A549 (cell line): ENCODE results near the gene TTC12. TPM values are rescaled to one million over a fixed set of nuclear protein-coding genes. Genes with fewer than 3 reads are reported as not detected.

Experiments
- ATAC-seq, 2 experiments: fragments of 200-7000 bp in 1 of 2; fragments of >200 bp in 1 of 2; cut with Nextera tagmentation in 1 of 2; cut with Tn5 transposase in 1 of 2; 3 replicates each; pipeline versions ENCODE4 v1.8.0 to v1.9.1; 2018 to 2020; ENCODE audit warnings: mild to moderate bottlenecking in 1 of 2, moderate library complexity in 1 of 2
- CTCF ChIA-PET: fragments of 300-600 bp; sonication (Branson Sonifier 250); formaldehyde crosslinking; extraction: SDS; loops from one replicate; lab custom pipeline; 2021; ENCODE audit warnings: antibody characterized with exemption, inconsistent platforms; lab: Yijun Ruan, JAX
- POLR2A ChIA-PET: fragments of 350-600 bp; formaldehyde crosslinking; extraction: SDS; loops from one replicate; lab custom pipeline; 2021; ENCODE audit warnings: antibody characterized with exemption, inconsistent platforms; lab: Yijun Ruan, JAX
- DNase-seq, 2 experiments: peaks; one replicate each; pipeline versions ENCODE4 v3.0.0 to v3.0.0-alpha.2; 2011 to 2016; ENCODE audit warnings: low read depth in 1 of 2, low spot score in 1 of 2
- FAIRE-seq: peaks from 2 replicates; lab custom pipeline; 2011; peaks lifted over from hg19 to GRCh38; lab: Jason Lieb, UNC
- H3K27ac ChIP-seq, 2 experiments: fragments of >200 bp; sonication (Bioruptor Twin); formaldehyde crosslinking; 3 replicates each; pipeline ENCODE4 v1.5.1; 2016 to 2017
- H3K4me1 ChIP-seq: fragments of >200 bp; sonication (Bioruptor Twin); formaldehyde crosslinking; 3 replicates; pipeline ENCODE4 v1.6.1; 2016
- H3K4me2 ChIP-seq: fragments of >200 bp; sonication (Bioruptor Twin); formaldehyde crosslinking; 3 replicates; pipeline ENCODE4 v1.6.1; 2016
- H3K4me3 ChIP-seq: fragments of >200 bp; sonication (Bioruptor Twin); formaldehyde crosslinking; 3 replicates; pipeline ENCODE4 v1.5.1; 2016
- H3K9me3 ChIP-seq: fragments of >200 bp; sonication (Bioruptor Twin); formaldehyde crosslinking; 3 replicates; pipeline ENCODE4 v1.6.1; 2016
- BHLHE40 ChIP-seq: IDR thresholded peaks from 2 replicates; pipeline ENCODE4 v1.6.1; 2012; ENCODE audit warnings: low read depth, low read length, inconsistent platforms
- CBX2 ChIP-seq: fragments of 200-600 bp; sonication (generic); IDR thresholded peaks from 2 replicates; pipeline ENCODE4 v1.6.1; 2016; ENCODE audit warnings: low read depth, mild to moderate bottlenecking, borderline replicate concordance
- CEBPB ChIP-seq, 2 experiments: fragments of >200 bp in 1 of 2; sonication (Bioruptor Twin) in 1 of 2; formaldehyde crosslinking in 1 of 2; IDR thresholded peaks; 2 replicates each; pipeline ENCODE4 v1.6.1; 2012 to 2016
- CHD2 ChIP-seq: fragments of 150-350 bp; IDR thresholded peaks from 2 replicates; pipeline ENCODE4 v1.6.1; 2014; ENCODE audit warnings: low read length; ENCODE audit not compliant: partially characterized antibody
- CHD4 ChIP-seq: fragments of 200-600 bp; sonication (generic); IDR thresholded peaks from 2 replicates; pipeline ENCODE4 v1.6.1; 2016; ENCODE audit warnings: antibody characterized with exemption, mild to moderate bottlenecking, borderline replicate concordance
- EHF ChIP-seq: fragments of 250-450 bp; sonication (Bioruptor Pico); IDR thresholded peaks from 2 replicates; pipeline ENCODE4 v1.5.0; 2020; ENCODE audit warnings: mild to moderate bottlenecking
- EHMT2 ChIP-seq: fragments of 200-600 bp; sonication (generic); IDR thresholded peaks from 2 replicates; pipeline ENCODE4 v1.6.1; 2016; ENCODE audit warnings: antibody characterized with exemption, low read depth, mild to moderate bottlenecking, moderate library complexity
- EP300 ChIP-seq, 2 experiments: fragments of >200 bp; sonication (Bioruptor Twin); formaldehyde crosslinking; IDR thresholded peaks; 2 replicates in 1 of 2; 3 replicates in 1 of 2; pipeline ENCODE4 v1.6.1; 2016 to 2017
- FOSL2 ChIP-seq, 2 experiments: fragments of 450-650 bp in 1 of 2; fragments of >200 bp in 1 of 2; sonication (Bioruptor Twin) in 1 of 2; formaldehyde crosslinking; IDR thresholded peaks; 2 replicates each; pipeline versions ENCODE4 v1.5.0 to v1.6.1; 2016 to 2020; ENCODE audit warnings: mild to moderate bottlenecking in 1 of 2, moderate library complexity in 1 of 2
- GATA3 ChIP-seq: IDR thresholded peaks from 2 replicates; pipeline ENCODE4 v1.6.1; 2012; ENCODE audit warnings: borderline replicate concordance
- HDAC2 ChIP-seq: fragments of 200-600 bp; sonication (generic); IDR thresholded peaks from 2 replicates; pipeline ENCODE4 v1.6.1; 2016
- HOXB5 ChIP-seq: fragments of 250-450 bp; sonication (Bioruptor Pico); IDR thresholded peaks from 2 replicates; pipeline ENCODE4 v1.5.0; 2020; ENCODE audit warnings: mild to moderate bottlenecking, moderate library complexity
- JUN ChIP-seq, 2 experiments: fragments of >200 bp; sonication (Bioruptor Twin); formaldehyde crosslinking; IDR thresholded peaks; 2 replicates in 1 of 2; 3 replicates in 1 of 2; pipeline ENCODE4 v1.6.1; 2016 to 2017
- JUNB ChIP-seq: fragments of >200 bp; sonication (Bioruptor Twin); formaldehyde crosslinking; IDR thresholded peaks from 2 replicates; pipeline ENCODE4 v1.6.1; 2016
- MAZ ChIP-seq: fragments of 150-350 bp; IDR thresholded peaks from 2 replicates; pipeline ENCODE4 v1.6.1; 2014; ENCODE audit warnings: antibody characterized with exemption, low read depth, low read length, borderline replicate concordance
- MYC ChIP-seq: IDR thresholded peaks from 2 replicates; pipeline ENCODE4 v1.6.1; 2012; ENCODE audit warnings: mild to moderate bottlenecking, inconsistent platforms, low read length, improper control_type of control experiment, borderline replicate concordance
- PHF8 ChIP-seq: fragments of 200-600 bp; sonication (generic); IDR thresholded peaks from 2 replicates; pipeline ENCODE4 v1.6.1; 2016; ENCODE audit warnings: low read depth, mild to moderate bottlenecking, antibody characterized with exemption, moderate library complexity, borderline replicate concordance
- RAD21 ChIP-seq, 2 experiments: fragments of >200 bp in 1 of 2; sonication (Bioruptor Twin) in 1 of 2; formaldehyde crosslinking in 1 of 2; IDR thresholded peaks in 1 of 2; conservative IDR thresholded peaks in 1 of 2; 2 replicates in 1 of 2; 3 replicates in 1 of 2; pipeline ENCODE4 v1.6.1; 2012 to 2018; ENCODE audit warnings: inconsistent platforms in 1 of 2
- RCOR1 ChIP-seq: fragments of 150-350 bp; IDR thresholded peaks from 2 replicates; pipeline ENCODE4 v1.6.1; 2014; ENCODE audit warnings: antibody characterized with exemption, low read length, low read depth
- RNF2 ChIP-seq: fragments of 200-600 bp; sonication (generic); IDR thresholded peaks from 2 replicates; pipeline ENCODE4 v1.6.1; 2016; ENCODE audit warnings: low read depth, mild to moderate bottlenecking, antibody characterized with exemption, moderate library complexity, borderline replicate concordance
- SREBF2 ChIP-seq: fragments of 450-650 bp; IDR thresholded peaks from 2 replicates; pipeline ENCODE4 v1.6.1; 2014; ENCODE audit warnings: mild to moderate bottlenecking, moderate library complexity
- TFCP2L1 ChIP-seq: fragments of 250-450 bp; sonication (Bioruptor Pico); IDR thresholded peaks from 2 replicates; pipeline ENCODE4 v1.5.0; 2021; ENCODE audit warnings: mild to moderate bottlenecking
- TP53 ChIP-seq: fragments of 250-450 bp; sonication (Bioruptor Pico); IDR thresholded peaks from 2 replicates; pipeline ENCODE4 v1.5.0; 2021; ENCODE audit warnings: mild to moderate bottlenecking, moderate library complexity
- ZC3H11A ChIP-seq: fragments of 450-650 bp; IDR thresholded peaks from 2 replicates; pipeline ENCODE4 v1.6.1; 2014; ENCODE audit warnings: antibody characterized with exemption, mild to moderate bottlenecking
- ZFP36 ChIP-seq: fragments of 450-650 bp; IDR thresholded peaks from 2 replicates; pipeline ENCODE4 v1.6.1; 2014; ENCODE audit warnings: borderline replicate concordance; ENCODE audit not compliant: partially characterized antibody
- ZSCAN20 ChIP-seq: fragments of 250-450 bp; sonication (Bioruptor Pico); IDR thresholded peaks from 2 replicates; pipeline ENCODE4 v1.8.0; 2022; ENCODE audit warnings: mild to moderate bottlenecking, moderate library complexity
- WGBS: methylation state at CpG from one replicate; pipeline ENCODE4 v1.1.6; 2017; ENCODE audit errors: missing lambda C conversion rate; 5-methylcytosine and 5-hydroxymethylcytosine counted together
- polyA plus RNA-seq, 4 experiments: library from polyadenylated mRNA; depleted of rRNA in 3 of 4; stranded (reverse); fragments of >200 nt; fragmentation: RNase III in 1 of 4; extraction: RNeasy Plus Mini Kit Qiagen cat#74134 plus additional on column Dnase treatment in 1 of 4; gene quantifications; 2 replicates in 3 of 4; 3 replicates in 1 of 4; pipeline ENCODE4 v1.2.3, GENCODE V29; 2011 to 2017
- TF ChIP-seq, protein P1 (sequence below): fragments of >200 bp; sonication (Bioruptor Twin); formaldehyde crosslinking; IDR thresholded peaks from 3 replicates; pipeline ENCODE4 v1.5.1; 2016
- TF ChIP-seq, protein P2 (sequence below): fragments of >200 bp; sonication (Bioruptor Twin); formaldehyde crosslinking; IDR thresholded peaks from 2 replicates; pipeline ENCODE4 v1.6.1; 2016
- TF ChIP-seq, protein P3 (sequence below): IDR thresholded peaks from 2 replicates; pipeline ENCODE4 v1.6.1; 2012
- TF ChIP-seq, protein P4 (sequence below): fragments of 450-650 bp; IDR thresholded peaks from 2 replicates; pipeline ENCODE4 v1.6.1; 2014; ENCODE audit warnings: antibody characterized with exemption

The TTC12 gene
- polyA plus RNA-seq, 2 of the 4 experiments (the other 2 are of a cell fraction): 5.9 to 13.5 TPM

DNA sequence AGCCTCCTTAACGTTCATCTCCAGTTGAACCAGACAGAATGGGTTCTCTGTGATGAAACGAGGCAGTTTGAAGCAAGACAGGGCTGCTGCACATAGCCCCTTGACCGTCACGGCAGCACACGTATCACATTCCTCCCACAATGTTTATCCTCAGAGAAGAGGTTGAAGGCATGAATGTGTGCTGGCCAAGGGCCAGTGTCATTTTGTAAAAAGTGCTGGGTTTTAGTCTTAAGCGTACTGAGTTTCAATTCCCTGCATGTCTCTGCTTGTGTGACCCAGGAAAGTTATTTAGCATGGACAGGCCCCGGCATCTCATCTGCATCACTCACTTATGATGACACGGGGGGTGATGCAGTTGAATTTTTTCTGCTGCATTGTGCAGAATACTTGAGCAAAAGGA, 31.6 kb downstream of the TTC12 start (continued):
- TF ChIP-seq, protein P1, sequence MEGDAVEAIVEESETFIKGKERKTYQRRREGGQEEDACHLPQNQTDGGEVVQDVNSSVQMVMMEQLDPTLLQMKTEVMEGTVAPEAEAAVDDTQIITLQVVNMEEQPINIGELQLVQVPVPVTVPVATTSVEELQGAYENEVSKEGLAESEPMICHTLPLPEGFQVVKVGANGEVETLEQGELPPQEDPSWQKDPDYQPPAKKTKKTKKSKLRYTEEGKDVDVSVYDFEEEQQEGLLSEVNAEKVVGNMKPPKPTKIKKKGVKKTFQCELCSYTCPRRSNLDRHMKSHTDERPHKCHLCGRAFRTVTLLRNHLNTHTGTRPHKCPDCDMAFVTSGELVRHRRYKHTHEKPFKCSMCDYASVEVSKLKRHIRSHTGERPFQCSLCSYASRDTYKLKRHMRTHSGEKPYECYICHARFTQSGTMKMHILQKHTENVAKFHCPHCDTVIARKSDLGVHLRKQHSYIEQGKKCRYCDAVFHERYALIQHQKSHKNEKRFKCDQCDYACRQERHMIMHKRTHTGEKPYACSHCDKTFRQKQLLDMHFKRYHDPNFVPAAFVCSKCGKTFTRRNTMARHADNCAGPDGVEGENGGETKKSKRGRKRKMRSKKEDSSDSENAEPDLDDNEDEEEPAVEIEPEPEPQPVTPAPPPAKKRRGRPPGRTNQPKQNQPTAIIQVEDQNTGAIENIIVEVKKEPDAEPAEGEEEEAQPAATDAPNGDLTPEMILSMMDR: no peak
- no peak for TF ChIP-seq GATA3
- TF ChIP-seq EHMT2: no peak
- no peak for TF ChIP-seq TP53
- no peak for TF ChIP-seq SREBF2
- TF ChIP-seq RCOR1: no peak
- no peak for TF ChIP-seq RNF2
- TF ChIP-seq MYC: no peak

DNA sequence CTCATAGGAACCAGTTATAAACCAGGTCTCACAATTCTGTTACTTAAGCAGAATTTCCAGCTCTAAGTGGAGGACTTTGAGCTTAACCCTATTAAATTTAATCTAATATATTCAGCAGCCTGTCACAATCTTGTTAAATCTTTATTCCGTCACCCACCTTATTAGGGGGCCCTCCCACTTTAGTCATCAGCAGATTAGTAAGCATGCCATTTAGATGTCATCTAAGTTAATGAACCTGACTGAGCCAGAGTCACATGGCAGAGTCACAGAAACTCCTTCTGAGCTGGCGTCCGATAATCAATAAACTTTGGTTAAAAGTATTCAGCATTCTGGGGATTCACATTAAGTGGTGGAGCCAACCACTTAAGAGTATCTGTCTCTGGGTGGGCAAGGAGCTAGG, 35.1 kb downstream of the TTC12 start:
- CTCF ChIA-PET: interaction anchor here (0.9 kb wide), 1 partner anchor 1130 kb away, joined by 3 read pairs; no protein-coding TSS in a partner anchor
- no peak for FAIRE-seq
- WGBS: 86% methylated on average over 3 of the region's 3 CpGs

DNA sequence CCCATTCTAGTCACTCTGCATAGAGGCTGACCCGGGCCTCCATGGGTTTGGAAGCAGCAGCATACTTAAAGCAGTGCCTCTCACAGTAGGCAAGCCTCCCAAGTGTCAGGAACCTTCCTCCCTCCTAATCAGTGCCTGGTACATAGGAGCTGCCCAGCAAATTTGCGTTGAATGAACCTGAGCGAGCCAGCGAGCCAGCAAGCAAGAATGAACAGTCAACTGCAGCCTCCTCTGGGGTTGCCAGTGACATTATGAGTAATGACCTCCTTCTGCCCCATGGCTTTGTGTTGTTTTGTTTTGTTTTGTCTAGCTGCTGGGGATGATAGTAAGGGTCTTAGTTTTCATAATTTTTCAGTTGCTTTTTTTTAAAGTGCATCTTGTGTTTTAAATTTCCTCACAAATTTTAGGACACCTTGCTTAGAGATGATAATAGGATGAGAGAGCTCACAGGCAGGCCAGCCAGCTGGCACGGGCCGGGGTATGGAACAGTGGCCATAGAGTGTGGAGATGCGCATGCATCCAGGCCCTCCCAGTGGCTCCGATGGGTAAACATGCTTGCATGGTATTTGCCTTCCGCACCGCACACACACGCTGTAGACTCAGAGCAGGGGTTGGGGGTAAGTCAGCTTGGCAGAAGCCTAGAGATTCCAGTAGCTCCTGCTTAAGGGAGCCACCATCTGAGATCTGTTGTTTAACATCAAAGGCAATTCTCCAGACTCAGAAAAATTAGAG, 36.1 kb downstream of the TTC12 start:
- FAIRE-seq: no peak
- ATAC-seq: no peak
- CTCF ChIA-PET: interaction anchor here (1.7 kb wide), 1 partner anchor 380 kb away, joined by 4 read pairs; no protein-coding TSS in a partner anchor

More for the DNA sequence above, 35.1 kb downstream of the TTC12 start:
- POLR2A ChIA-PET: no interaction called here
- TF ChIP-seq ZC3H11A: no peak
- TF ChIP-seq CHD4: no peak
- no peak for TF ChIP-seq ZFP36
- TF ChIP-seq CBX2: no peak
- TF ChIP-seq RCOR1: no peak
- TF ChIP-seq, protein P2, sequence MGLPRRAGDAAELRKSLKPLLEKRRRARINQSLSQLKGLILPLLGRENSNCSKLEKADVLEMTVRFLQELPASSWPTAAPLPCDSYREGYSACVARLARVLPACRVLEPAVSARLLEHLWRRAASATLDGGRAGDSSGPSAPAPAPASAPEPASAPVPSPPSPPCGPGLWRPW: no peak
- no peak for TF ChIP-seq RNF2
- TF ChIP-seq, protein P3, sequence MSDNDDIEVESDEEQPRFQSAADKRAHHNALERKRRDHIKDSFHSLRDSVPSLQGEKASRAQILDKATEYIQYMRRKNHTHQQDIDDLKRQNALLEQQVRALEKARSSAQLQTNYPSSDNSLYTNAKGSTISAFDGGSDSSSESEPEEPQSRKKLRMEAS: no peak
- no peak for TF ChIP-seq TP53
- no peak for TF ChIP-seq JUNB
- TF ChIP-seq JUN (IDR thresholded peaks at IDR 0.05): no peak
- TF ChIP-seq ZSCAN20 (CRISPR knock-in tag): no peak
- TF ChIP-seq EP300 (IDR thresholded peaks at IDR 0.05): no peak
- TF ChIP-seq CEBPB (IDR thresholded peaks at IDR 0.05): no peak
- TF ChIP-seq HOXB5 (CRISPR knock-in tag): no peak
- no peak for TF ChIP-seq CHD2
- no peak for TF ChIP-seq PHF8
- TF ChIP-seq, protein P4, sequence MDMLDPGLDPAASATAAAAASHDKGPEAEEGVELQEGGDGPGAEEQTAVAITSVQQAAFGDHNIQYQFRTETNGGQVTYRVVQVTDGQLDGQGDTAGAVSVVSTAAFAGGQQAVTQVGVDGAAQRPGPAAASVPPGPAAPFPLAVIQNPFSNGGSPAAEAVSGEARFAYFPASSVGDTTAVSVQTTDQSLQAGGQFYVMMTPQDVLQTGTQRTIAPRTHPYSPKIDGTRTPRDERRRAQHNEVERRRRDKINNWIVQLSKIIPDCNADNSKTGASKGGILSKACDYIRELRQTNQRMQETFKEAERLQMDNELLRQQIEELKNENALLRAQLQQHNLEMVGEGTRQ: no peak
- TF ChIP-seq MAZ: no peak
- no peak for TF ChIP-seq TFCP2L1
- Histone ChIP-seq H3K9me3 (no peaks in the 10 kb centered on the region), H3K4me2 (no peak overlapping the region), H3K4me1 (no peaks in the 10 kb centered on the region), H3K27ac (no peak overlapping the region), H3K4me3 (no peak overlapping the region)
- DNase-seq (no peak), ATAC-seq (no peak)

More for the DNA sequence above, 36.1 kb downstream of the TTC12 start:
- Histone ChIP-seq H3K27ac (no peak overlapping the region), H3K4me1 (no peaks in the 10 kb centered on the region), H3K4me3 (no peak overlapping the region), H3K9me3 (no peaks in the 10 kb centered on the region), H3K4me2 (no peak overlapping the region)
- POLR2A ChIA-PET: no interaction called here
- TF ChIP-seq JUNB: no peak
- no peak for TF ChIP-seq BHLHE40
- no peak for TF ChIP-seq FOSL2 (IDR thresholded peaks at IDR 0.05)
- TF ChIP-seq FOSL2 (CRISPR knock-in tag; IDR thresholded peaks at IDR 0.05): no peak
- no peak for TF ChIP-seq MYC
- TF ChIP-seq RAD21 (conservative IDR thresholded peaks at IDR 0.05 in 1 of 2, IDR thresholded peaks at IDR 0.05 in 1 of 2): no peak
- TF ChIP-seq HDAC2: no peak
- TF ChIP-seq SREBF2: no peak
- TF ChIP-seq EHF: no peak
- no peak for TF ChIP-seq CEBPB (IDR thresholded peaks at IDR 0.05)
- WGBS: 91% methylated on average over 10 of the region's 11 CpGs
- DNase-seq: no peak
